IPS-18a (cell line): ENCODE measurements around the gene RANBP2.

Source experiments
- H3K27ac ChIP-seq: one replicate; pipeline ENCODE4 v1.5.1; 2013; ENCODE audit warnings: low read length
- H3K27me3 ChIP-seq: one replicate; pipeline ENCODE4 v1.6.1; 2013; ENCODE audit warnings: mild to moderate bottlenecking, low read length; ENCODE audit not compliant: control insufficient read depth, insufficient read depth
- H3K36me3 ChIP-seq: one replicate; pipeline ENCODE4 v1.6.1; 2013; ENCODE audit warnings: low read depth, low read length; ENCODE audit not compliant: control insufficient read depth
- H3K4me1 ChIP-seq: one replicate; pipeline ENCODE4 v1.6.1; 2013; ENCODE audit warnings: low read depth, low read length; ENCODE audit not compliant: control insufficient read depth
- H3K4me3 ChIP-seq: one replicate; pipeline ENCODE4 v1.5.1; 2013; ENCODE audit warnings: low read length
- H3K9ac ChIP-seq: one replicate; pipeline ENCODE4 v1.6.1; 2013; ENCODE audit warnings: mild to moderate bottlenecking, low read length, moderate library complexity
- H3K9me3 ChIP-seq: one replicate; pipeline ENCODE4 v1.6.1; 2013; ENCODE audit warnings: low read depth, low read length; ENCODE audit not compliant: control insufficient read depth

The RANBP2 gene

DNA sequence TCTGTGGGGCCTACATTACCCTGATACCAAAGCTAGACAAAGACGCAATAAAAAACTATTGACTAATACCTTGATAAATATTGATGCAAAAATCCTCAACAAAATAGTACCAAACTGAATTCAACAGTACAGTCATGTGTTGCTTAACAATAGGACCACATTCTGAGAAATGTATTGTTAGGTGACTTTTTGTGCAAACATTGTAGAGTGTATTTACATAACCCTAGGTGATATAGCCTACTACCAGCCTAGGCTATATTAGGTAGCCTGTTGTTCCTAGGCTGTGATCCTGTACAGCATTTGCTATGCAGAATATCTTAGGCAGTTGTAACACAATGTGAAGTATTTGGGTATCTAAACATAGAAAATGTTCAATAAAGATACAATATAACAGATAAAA, 104.0 kb downstream of the RANBP2 start:
- Histone ChIP-seq H3K4me1 (no peaks in the 10 kb centered on the region), H3K36me3 (peaks cover 31% of the 10 kb centered on the region), H3K27me3 (no peaks in the 10 kb centered on the region), H3K9ac (no peak overlapping the region), H3K9me3 (no peaks in the 10 kb centered on the region), H3K27ac (no peak overlapping the region), H3K4me3 (no peak overlapping the region)

DNA sequence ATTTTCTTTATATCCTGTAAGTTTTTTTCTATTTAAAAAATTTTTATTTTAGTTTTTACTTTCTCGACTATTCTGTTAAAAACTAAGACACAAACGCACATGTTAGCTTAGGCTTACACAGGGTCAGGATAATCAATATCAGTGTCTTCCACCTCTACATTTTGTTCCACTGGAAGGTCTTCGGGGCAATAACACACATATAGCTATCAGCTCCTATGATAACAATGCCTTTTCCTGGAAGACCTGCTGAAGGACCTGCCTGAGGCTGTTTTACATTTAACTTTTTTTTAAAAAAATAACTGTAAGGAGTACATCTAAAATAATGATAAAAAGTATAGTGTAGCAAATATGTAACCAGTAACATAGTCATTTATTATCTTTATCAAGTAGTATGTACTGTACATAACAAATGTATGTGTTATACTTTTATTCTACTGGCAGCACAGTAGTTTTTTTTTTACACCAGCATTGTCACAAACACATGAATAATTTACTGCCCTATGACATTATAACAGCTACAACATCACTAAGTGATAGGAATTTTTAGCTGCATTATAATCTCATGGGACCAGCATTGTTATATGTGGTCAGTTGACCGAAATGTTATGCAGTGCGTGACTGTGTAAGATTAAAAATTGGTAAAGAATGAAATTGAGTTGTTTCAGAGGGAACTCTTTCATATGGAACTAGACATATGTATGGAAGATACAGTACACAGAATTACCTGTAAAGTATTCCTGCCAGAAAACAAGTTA, 105.2 kb downstream of the RANBP2 start:
- Histone ChIP-seq H3K36me3 (peaks cover 22% of the 10 kb centered on the region), H3K9me3 (no peaks in the 10 kb centered on the region), H3K9ac (no peak overlapping the region), H3K4me1 (no peaks in the 10 kb centered on the region), H3K27me3 (no peaks in the 10 kb centered on the region), H3K27ac (no peak overlapping the region), H3K4me3 (no peak overlapping the region)

- H3K27ac ChIP-seq = no peak overlapping the region
- H3K4me3 ChIP-seq = no peak overlapping the region
- peaks cover 16% of the 10 kb centered on the region for H3K36me3 ChIP-seq
- H3K27me3 ChIP-seq = no peaks in the 10 kb centered on the region
- no peaks in the 10 kb centered on the region for H3K4me1 ChIP-seq
- H3K9ac ChIP-seq = no peak overlapping the region
- H3K9me3 ChIP-seq = no peaks in the 10 kb centered on the region
Observed at GRCh38 chr2:108825254-108825653, 106.0 kb downstream of the RANBP2 start.

DNA sequence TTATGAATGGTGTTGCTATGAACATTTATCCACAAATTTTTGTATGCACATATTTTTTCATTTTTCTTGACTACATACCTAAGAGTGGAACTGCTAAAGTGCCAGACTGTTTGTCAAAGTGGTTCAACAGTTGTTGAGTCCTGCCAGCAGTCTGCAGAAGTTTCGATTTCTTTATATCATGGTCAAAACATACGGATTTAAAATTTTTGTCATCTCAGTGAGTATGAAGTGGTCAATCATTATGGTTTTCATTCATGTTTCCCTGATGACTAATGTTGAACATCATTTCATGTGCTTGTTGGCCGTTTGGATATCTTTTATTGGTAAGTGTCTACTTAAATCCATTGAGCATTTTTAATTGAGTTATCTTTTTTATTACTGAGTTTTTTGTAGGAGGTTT, 106.5 kb downstream of the RANBP2 start:
- H3K4me3 ChIP-seq = no peak overlapping the region
- H3K27me3 ChIP-seq = no peaks in the 10 kb centered on the region
- peaks cover 11% of the 10 kb centered on the region for H3K36me3 ChIP-seq
- no peak overlapping the region for H3K27ac ChIP-seq
- H3K9ac ChIP-seq = no peak overlapping the region
- no peaks in the 10 kb centered on the region for H3K4me1 ChIP-seq
- no peaks in the 10 kb centered on the region for H3K9me3 ChIP-seq

- Histone ChIP-seq H3K9me3 (no peaks in the 10 kb centered on the region), H3K9ac (no peak overlapping the region), H3K27me3 (no peaks in the 10 kb centered on the region), H3K4me1 (no peaks in the 10 kb centered on the region), H3K27ac (no peak overlapping the region), H3K4me3 (no peak overlapping the region), H3K36me3 (peaks cover 10% of the 10 kb centered on the region)
Observed at GRCh38 chr2:108829578-108830310, 110.5 kb downstream of the RANBP2 start.

DNA sequence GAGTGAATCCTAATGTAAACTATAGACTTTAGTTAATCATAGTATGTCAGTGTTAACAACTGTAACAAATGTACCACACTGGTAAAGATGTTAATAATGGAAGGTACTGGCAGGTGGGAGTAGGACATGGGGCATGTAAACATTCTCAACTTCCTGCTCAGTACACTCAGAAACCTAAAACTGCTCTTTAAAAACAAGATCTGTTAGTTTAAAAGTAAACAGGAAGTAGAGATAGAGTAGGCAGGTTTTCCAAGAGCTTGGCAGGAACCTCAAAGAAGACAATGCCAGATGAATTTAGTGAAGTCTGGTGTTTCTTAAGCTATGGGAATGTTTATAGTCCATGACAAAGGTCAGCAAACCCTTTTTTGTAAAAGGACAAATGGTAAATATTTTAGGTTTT, 113.9 kb downstream of the RANBP2 start:
- H3K9me3 ChIP-seq = peaks cover 9% of the 10 kb centered on the region
- H3K27me3 ChIP-seq = no peaks in the 10 kb centered on the region
- no peaks in the 10 kb centered on the region for H3K36me3 ChIP-seq
- H3K4me3 ChIP-seq = no peak overlapping the region
- H3K9ac ChIP-seq = no peak overlapping the region
- no peak overlapping the region for H3K27ac ChIP-seq
- no peaks in the 10 kb centered on the region for H3K4me1 ChIP-seq

DNA sequence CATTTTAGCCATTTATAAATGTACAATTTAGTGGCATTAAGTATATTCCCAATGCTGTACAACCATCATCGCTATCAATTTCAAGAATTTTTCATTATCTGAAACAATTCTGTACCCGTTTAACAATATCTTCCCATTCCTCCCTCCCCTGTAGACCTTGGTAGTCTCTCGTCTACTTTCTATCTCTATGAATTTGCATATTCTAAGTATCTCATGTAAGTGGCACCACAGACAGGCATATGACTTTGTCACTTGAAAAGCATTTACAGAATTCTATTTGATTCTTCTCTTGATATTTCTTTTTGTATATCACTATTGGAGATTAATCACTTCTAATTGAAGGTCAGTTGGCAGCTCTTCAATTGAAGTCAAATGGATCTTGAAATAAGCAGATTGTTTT, 115.3 kb downstream of the RANBP2 start:
- peaks cover 5% of the 10 kb centered on the region for H3K36me3 ChIP-seq
- peaks cover 16% of the 10 kb centered on the region for H3K9me3 ChIP-seq
- no peak overlapping the region for H3K27ac ChIP-seq
- no peak overlapping the region for H3K9ac ChIP-seq
- no peak overlapping the region for H3K4me3 ChIP-seq
- no peaks in the 10 kb centered on the region for H3K4me1 ChIP-seq
- no peaks in the 10 kb centered on the region for H3K27me3 ChIP-seq

GRCh38 chr2:108835040-108835439, 115.8 kb downstream of the RANBP2 start:
- no peaks in the 10 kb centered on the region for H3K4me1 ChIP-seq
- H3K9ac ChIP-seq = no peak overlapping the region
- H3K27me3 ChIP-seq = no peaks in the 10 kb centered on the region
- no peak overlapping the region for H3K27ac ChIP-seq
- peaks cover 20% of the 10 kb centered on the region for H3K9me3 ChIP-seq
- peaks cover 5% of the 10 kb centered on the region for H3K36me3 ChIP-seq
- H3K4me3 ChIP-seq = no peak overlapping the region
